HepG2 (cell line): ENCODE results near the gene ARL4D. TPM values are rescaled to one million over a fixed set of nuclear protein-coding genes. Genes with fewer than 3 reads are reported as not detected.

Experiments used
- ATAC-seq: fragments of 200-7000 bp; cut with Tn5 transposase; 3 replicates; pipeline ENCODE4 v1.9.1; 2020; ENCODE audit warnings: mild to moderate bottlenecking, moderate library complexity
- BruUV-seq: library from RNA; stranded (reverse); fragments of 400-500 nt; replicated peaks from 2 replicates; lab custom pipeline; 2021; lab: Mats Ljungman, UMichigan
- CTCF ChIA-PET: fragments of 300-600 bp; formaldehyde crosslinking; extraction: SDS; loops from one replicate; lab custom pipeline; 2021; ENCODE audit warnings: low total read pairs, inconsistent platforms, low intra/inter-chr PET ratio; lab: Yijun Ruan, JAX
- POLR2A ChIA-PET: fragments of 350-600 bp; sonication (Branson Sonifier 250); formaldehyde crosslinking; loops from one replicate; lab custom pipeline; 2020; ENCODE audit warnings: antibody characterized with exemption, inconsistent platforms; lab: Yijun Ruan, JAX
- DNase-seq: peaks from one replicate; pipeline ENCODE4 v3.0.0-alpha.2; 2015; ENCODE audit warnings: low spot score
- FAIRE-seq: peaks from 3 replicates; lab custom pipeline; 2011; peaks lifted over from hg19 to GRCh38; lab: Jason Lieb, UNC
- H2AFZ ChIP-seq: one replicate; pipeline ENCODE4 v1.6.1; 2011; ENCODE audit warnings: low read length, inconsistent platforms
- H3K27ac ChIP-seq: fragments of 300-600 bp; 3 replicates; pipeline ENCODE4 v1.8.0; 2011; ENCODE audit warnings: mixed run types, mild to moderate bottlenecking, mixed read lengths, low read length, inconsistent platforms; ENCODE audit not compliant: insufficient read depth; ENCODE audit errors: extremely low read length
- H3K27me3 ChIP-seq, 2 experiments: fragments of 200-600 bp in 1 of 2; 2 replicates in 1 of 2; 3 replicates in 1 of 2; pipeline versions ENCODE4 v1.6.0 to v1.8.0; 2011; ENCODE audit warnings: low read length in 2 of 2, mild to moderate bottlenecking in 2 of 2, moderate library complexity in 2 of 2, inconsistent platforms in 1 of 2; ENCODE audit not compliant: insufficient read depth in 2 of 2, control insufficient read depth in 1 of 2
- H3K36me3 ChIP-seq, 2 experiments: fragments of 200-600 bp in 1 of 2; replicated peaks in 1 of 2; 2 replicates in 1 of 2; 3 replicates in 1 of 2; pipeline versions ENCODE4 v1.5.1 to v1.8.0; 2011; ENCODE audit warnings: low read length in 2 of 2, inconsistent platforms in 1 of 2; ENCODE audit not compliant: insufficient read depth in 2 of 2, control insufficient read depth in 1 of 2
- H3K4me1 ChIP-seq: 2 replicates; pipeline ENCODE4 v1.5.1; 2012; ENCODE audit warnings: low read length, inconsistent platforms; ENCODE audit not compliant: insufficient read depth
- H3K4me2 ChIP-seq: 2 replicates; pipeline ENCODE4 v1.6.0; 2011; ENCODE audit warnings: low read depth, low read length, inconsistent platforms
- H3K4me3 ChIP-seq, 3 experiments: fragments of 200-600 bp in 1 of 3; sonication (generic), shearing (Covaris generic) in 1 of 3; replicated peaks in 1 of 3; 2 replicates each; pipeline ENCODE4 v1.5.1; 2011 to 2016; ENCODE audit warnings: low read length in 3 of 3, inconsistent platforms in 2 of 3, low read depth in 2 of 3, mild to moderate bottlenecking in 2 of 3, control low read depth in 1 of 3, mixed read lengths in 1 of 3; ENCODE audit not compliant: insufficient read depth in 1 of 3
- H3K79me2 ChIP-seq: one replicate; pipeline ENCODE4 v1.6.1; 2011; ENCODE audit warnings: low read length, inconsistent platforms; ENCODE audit not compliant: insufficient read depth
- H3K9ac ChIP-seq: 2 replicates; pipeline ENCODE4 v1.6.0; 2011; ENCODE audit warnings: mild to moderate bottlenecking, low read depth, low read length, inconsistent platforms; ENCODE audit not compliant: insufficient read depth
- H3K9me3 ChIP-seq: 2 replicates; pipeline ENCODE4 v1.5.1; 2012; ENCODE audit warnings: mild to moderate bottlenecking, low read length
- H4K20me1 ChIP-seq: 2 replicates; pipeline ENCODE4 v1.6.0; 2011; ENCODE audit warnings: inconsistent platforms, mild to moderate bottlenecking, low read length, moderate library complexity; ENCODE audit not compliant: insufficient read depth
- KAT8 ChIP-seq: IDR thresholded peaks from 2 replicates; pipeline ENCODE4 v1.6.1; 2016; ENCODE audit warnings: missing genetic modification reagents, missing compliant biosample characterization
- MAX ChIP-seq: IDR thresholded peaks from 2 replicates; pipeline ENCODE4 v1.6.1; 2012; ENCODE audit warnings: inconsistent platforms
- SMAD9 ChIP-seq: sonication (generic); formaldehyde crosslinking; IDR thresholded peaks from 2 replicates; pipeline ENCODE4 v1.5.1; 2020; ENCODE audit warnings: mild to moderate bottlenecking, missing genetic modification reagents
- YEATS4 ChIP-seq: sonication (generic); formaldehyde crosslinking; IDR thresholded peaks from 2 replicates; pipeline ENCODE4 v1.4.0; 2020; ENCODE audit warnings: missing genetic modification reagents, borderline replicate concordance
- ZNF609 ChIP-seq: sonication (generic); formaldehyde crosslinking; IDR thresholded peaks from 2 replicates; pipeline ENCODE4 v1.4.0; 2020; ENCODE audit warnings: mild to moderate bottlenecking, missing genetic modification reagents, borderline replicate concordance
- ZNF7 ChIP-seq: IDR thresholded peaks from 2 replicates; pipeline ENCODE4 v1.6.1; 2016; ENCODE audit warnings: missing biosample characterization, missing genetic modification reagents
- whole genome bisulfite sequencing: methylation state at CpG from one replicate; pipeline ENCODE4 v1.1.6; 2017; ENCODE audit warnings: low lambda C conversion rate; 5-methylcytosine and 5-hydroxymethylcytosine counted together
- in situ Hi-C: cut with HindIII; loops from 2 replicates; pipeline ENCODE4 v1.10.0; 2017; ENCODE audit warnings: low pct_unique_long_range_greater_than_20kb; ENCODE audit not compliant: extremely low pct_ligation_motif_present
- intact Hi-C: fragments of 100-400 bp; cut with micrococcal nuclease; formaldehyde crosslinking; loops from one replicate; pipeline ENCODE4 v1.10.0; 2022; ENCODE audit not compliant: unreplicated experiment
- polyA plus RNA-seq, 8 experiments: library from polyadenylated mRNA; depleted of rRNA in 3 of 8; stranded (reverse) in 7 of 8; unstranded in 1 of 8; fragments of >200 nt; fragmentation: Illumina TruSeq in 4 of 8; extraction: Trizol in 4 of 8; gene quantifications; 2 replicates each; pipeline versions ENCODE4 v1.2.1 to v1.2.3, GENCODE V29; 2011 to 2016; ENCODE audit warnings: low read depth in 4 of 8, missing spikeins in 1 of 8, mixed read lengths in 1 of 8; ENCODE audit not compliant: insufficient read depth in 1 of 8
- total RNA-seq, 5 experiments: library from RNA; depleted of rRNA; stranded (reverse); fragments of >200 nt; fragmentation: Illumina TruSeq; extraction: Trizol; gene quantifications; 2 replicates each; pipeline ENCODE4 v1.2.3, GENCODE V29; 2016; ENCODE audit warnings: low read depth in 1 of 5
- TF ChIP-seq, protein P1 (sequence below): sonication (generic); formaldehyde crosslinking; IDR thresholded peaks from 2 replicates; pipeline ENCODE4 v1.8.0; 2022; ENCODE audit warnings: missing genetic modification reagents, mild to moderate bottlenecking, borderline replicate concordance
- TF ChIP-seq, protein P2 (sequence below): sonication (generic); formaldehyde crosslinking; IDR thresholded peaks from 2 replicates; pipeline ENCODE4 v1.5.1; 2020; ENCODE audit warnings: mild to moderate bottlenecking, missing genetic modification reagents, moderate library complexity

Gene ARL4D
- total and polyA plus RNA-seq, 2 of the 13 experiments (the other 11 are each of a cell fraction or from before 2014, with no cell fraction given), result 9.0 to 25.9 TPM

- peak; percentile 79; the same call in 1 of the 2 replicates for TF ChIP-seq ZNF609 (CRISPR knock-in tag)
These were observed 14.3 kb upstream of the ARL4D start (continued) for GRCh38 chr17:43384476-43384862.

GRCh38 chr17:43385046-43385831 lies 13.6 kb upstream of the ARL4D start:
- ATAC-seq (peak; percentile 22; the same call in 2 of the 3 replicates), DNase-seq (no peak), FAIRE-seq (no peak)
- BruUV-seq, result no TSS peak
- Histone ChIP-seq H2AFZ (peak overlapping the region; percentile 48), H3K27ac (peak overlapping the region; percentile 82), H3K4me3 (peak overlapping the region in 1 of 3 experiments; percentile 21; a peak in 1 of 6 replicates), H4K20me1 (no peaks in the 10 kb centered on the region), H3K36me3 (no peaks in the 10 kb centered on the region), H3K4me1 (peaks cover 86% of the 10 kb centered on the region), H3K79me2 (no peaks in the 10 kb centered on the region), H3K27me3 (no peaks in the 10 kb centered on the region), H3K9ac (peak overlapping the region; percentile 55), H3K4me2 (peak overlapping the region; percentile 68), H3K9me3 (peaks cover 12% of the 10 kb centered on the region)
- intact Hi-C loops, result no loop called here
- ChIA-PET POLR2A (interaction anchor here (0.8 to 6.4 kb wide), 6 partner anchors 13 to 141 kb away, joined by 3 to 386 read pairs (median 16); partner anchors contain the start of genes ARL4D and DHX8), CTCF (no interaction called here)
- WGBS, result 2% methylated on average over 5 of the region's 5 CpGs
- in situ Hi-C loops, result no loop called here
- no peak for TF ChIP-seq SMAD9 (CRISPR knock-in tag)
- TF ChIP-seq KAT8 (CRISPR knock-in tag), result 0 out of 2 replicates have a peak, but pooled peaks have one; percentile 10
- TF ChIP-seq ZNF7, result no peak
- TF ChIP-seq MAX, result peak; percentile 84
- TF ChIP-seq, protein P1, sequence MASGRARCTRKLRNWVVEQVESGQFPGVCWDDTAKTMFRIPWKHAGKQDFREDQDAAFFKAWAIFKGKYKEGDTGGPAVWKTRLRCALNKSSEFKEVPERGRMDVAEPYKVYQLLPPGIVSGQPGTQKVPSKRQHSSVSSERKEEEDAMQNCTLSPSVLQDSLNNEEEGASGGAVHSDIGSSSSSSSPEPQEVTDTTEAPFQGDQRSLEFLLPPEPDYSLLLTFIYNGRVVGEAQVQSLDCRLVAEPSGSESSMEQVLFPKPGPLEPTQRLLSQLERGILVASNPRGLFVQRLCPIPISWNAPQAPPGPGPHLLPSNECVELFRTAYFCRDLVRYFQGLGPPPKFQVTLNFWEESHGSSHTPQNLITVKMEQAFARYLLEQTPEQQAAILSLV (CRISPR knock-in tag), result peak; percentile 25; the same call in 1 of the 2 replicates
- TF ChIP-seq YEATS4 (CRISPR knock-in tag), result 0 out of 2 replicates have a peak, but pooled peaks have one; percentile 34
- TF ChIP-seq, protein P2, sequence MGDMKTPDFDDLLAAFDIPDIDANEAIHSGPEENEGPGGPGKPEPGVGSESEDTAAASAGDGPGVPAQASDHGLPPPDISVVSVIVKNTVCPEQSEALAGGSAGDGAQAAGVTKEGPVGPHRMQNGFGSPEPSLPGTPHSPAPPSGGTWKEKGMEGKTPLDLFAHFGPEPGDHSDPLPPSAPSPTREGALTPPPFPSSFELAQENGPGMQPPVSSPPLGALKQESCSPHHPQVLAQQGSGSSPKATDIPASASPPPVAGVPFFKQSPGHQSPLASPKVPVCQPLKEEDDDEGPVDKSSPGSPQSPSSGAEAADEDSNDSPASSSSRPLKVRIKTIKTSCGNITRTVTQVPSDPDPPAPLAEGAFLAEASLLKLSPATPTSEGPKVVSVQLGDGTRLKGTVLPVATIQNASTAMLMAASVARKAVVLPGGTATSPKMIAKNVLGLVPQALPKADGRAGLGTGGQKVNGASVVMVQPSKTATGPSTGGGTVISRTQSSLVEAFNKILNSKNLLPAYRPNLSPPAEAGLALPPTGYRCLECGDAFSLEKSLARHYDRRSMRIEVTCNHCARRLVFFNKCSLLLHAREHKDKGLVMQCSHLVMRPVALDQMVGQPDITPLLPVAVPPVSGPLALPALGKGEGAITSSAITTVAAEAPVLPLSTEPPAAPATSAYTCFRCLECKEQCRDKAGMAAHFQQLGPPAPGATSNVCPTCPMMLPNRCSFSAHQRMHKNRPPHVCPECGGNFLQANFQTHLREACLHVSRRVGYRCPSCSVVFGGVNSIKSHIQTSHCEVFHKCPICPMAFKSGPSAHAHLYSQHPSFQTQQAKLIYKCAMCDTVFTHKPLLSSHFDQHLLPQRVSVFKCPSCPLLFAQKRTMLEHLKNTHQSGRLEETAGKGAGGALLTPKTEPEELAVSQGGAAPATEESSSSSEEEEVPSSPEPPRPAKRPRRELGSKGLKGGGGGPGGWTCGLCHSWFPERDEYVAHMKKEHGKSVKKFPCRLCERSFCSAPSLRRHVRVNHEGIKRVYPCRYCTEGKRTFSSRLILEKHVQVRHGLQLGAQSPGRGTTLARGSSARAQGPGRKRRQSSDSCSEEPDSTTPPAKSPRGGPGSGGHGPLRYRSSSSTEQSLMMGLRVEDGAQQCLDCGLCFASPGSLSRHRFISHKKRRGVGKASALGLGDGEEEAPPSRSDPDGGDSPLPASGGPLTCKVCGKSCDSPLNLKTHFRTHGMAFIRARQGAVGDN (CRISPR knock-in tag), result peak; percentile 40; the same call in 1 of the 2 replicates
